H9 (cell line): Measurements from ENCODE around the gene AFAP1. TPM values are rescaled to one million over a fixed set of nuclear protein-coding genes. Genes with fewer than 3 reads are reported as not detected.

Source experiments
- DNase-seq: peaks from one replicate; pipeline ENCODE4 v3.0.0-alpha.2; 2017
- H2AFZ ChIP-seq: one replicate; pipeline ENCODE4 v1.6.1; 2013; ENCODE audit warnings: mild to moderate bottlenecking, low read length, control low read depth, moderate library complexity
- H2AK5ac ChIP-seq: 2 replicates; pipeline ENCODE4 v1.6.1; 2013; ENCODE audit warnings: low read length, control low read depth, mixed read lengths; ENCODE audit not compliant: insufficient read length
- H2BK120ac ChIP-seq: one replicate; pipeline ENCODE4 v1.6.1; 2013; ENCODE audit warnings: low read depth, mild to moderate bottlenecking, low read length, control low read depth, inconsistent platforms; ENCODE audit not compliant: poor library complexity, severe bottlenecking
- H2BK12ac ChIP-seq: 2 replicates; pipeline ENCODE4 v1.6.1; 2013; ENCODE audit warnings: low read length, control low read depth, mixed read lengths, low read depth; ENCODE audit not compliant: insufficient read length
- H2BK15ac ChIP-seq: 2 replicates; pipeline ENCODE4 v1.6.1; 2013; ENCODE audit warnings: low read depth, low read length, control low read depth
- H2BK20ac ChIP-seq: one replicate; pipeline ENCODE4 v1.6.1; 2013; ENCODE audit warnings: low read depth, mild to moderate bottlenecking, low read length, control low read depth, inconsistent platforms; ENCODE audit not compliant: poor library complexity, severe bottlenecking
- H2BK5ac ChIP-seq: 2 replicates; pipeline ENCODE4 v1.6.1; 2013; ENCODE audit warnings: low read length, control low read depth, mixed read lengths; ENCODE audit not compliant: insufficient read length
- H3K14ac ChIP-seq: 2 replicates; pipeline ENCODE4 v1.6.1; 2013; ENCODE audit warnings: low read length, control low read depth; ENCODE audit not compliant: insufficient read depth
- H3K18ac ChIP-seq: 2 replicates; pipeline ENCODE4 v1.6.1; 2013; ENCODE audit warnings: low read depth, mild to moderate bottlenecking, mixed read lengths, low read length, control low read depth; ENCODE audit not compliant: insufficient read length
- H3K23ac ChIP-seq: 2 replicates; pipeline ENCODE4 v1.6.1; 2013; ENCODE audit warnings: low read length, control low read depth, mixed read lengths, low read depth; ENCODE audit not compliant: insufficient read length
- H3K23me2 ChIP-seq: 2 replicates; pipeline ENCODE4 v1.6.1; 2013; ENCODE audit warnings: low read depth, mild to moderate bottlenecking, mixed read lengths, low read length, control low read depth; ENCODE audit not compliant: insufficient read length, poor library complexity, severe bottlenecking
- H3K27ac ChIP-seq: 2 replicates; pipeline ENCODE4 v1.5.1; 2013; ENCODE audit warnings: low read length, control low read depth, mixed read lengths, low read depth; ENCODE audit not compliant: insufficient read length
- H3K27me3 ChIP-seq: 2 replicates; pipeline ENCODE4 v1.6.1; 2013; ENCODE audit warnings: low read length, control low read depth, inconsistent platforms; ENCODE audit not compliant: insufficient read depth
- H3K4ac ChIP-seq: 2 replicates; pipeline ENCODE4 v1.6.1; 2013; ENCODE audit warnings: low read depth, mild to moderate bottlenecking, control low read depth, inconsistent platforms, low read length, moderate library complexity
- H3K4me1 ChIP-seq: 2 replicates; pipeline ENCODE4 v1.6.1; 2013; ENCODE audit warnings: low read length, control low read depth, inconsistent platforms; ENCODE audit not compliant: insufficient read depth
- H3K4me2 ChIP-seq: 2 replicates; pipeline ENCODE4 v1.6.1; 2013; ENCODE audit warnings: low read length, control low read depth, mixed read lengths; ENCODE audit not compliant: insufficient read length, insufficient read depth
- H3K56ac ChIP-seq: 2 replicates; pipeline ENCODE4 v1.6.1; 2013; ENCODE audit warnings: low read depth, mild to moderate bottlenecking, mixed read lengths, low read length, control low read depth; ENCODE audit not compliant: insufficient read length
- H3K79me1 ChIP-seq: 2 replicates; pipeline ENCODE4 v1.6.1; 2013; ENCODE audit warnings: low read depth, mild to moderate bottlenecking, moderate library complexity, low read length, control low read depth, inconsistent platforms; ENCODE audit not compliant: insufficient read depth, poor library complexity, severe bottlenecking
- H3K79me2 ChIP-seq: 2 replicates; pipeline ENCODE4 v1.6.1; 2013; ENCODE audit warnings: low read length, control low read depth, inconsistent platforms; ENCODE audit not compliant: insufficient read depth
- H3K9ac ChIP-seq: 2 replicates; pipeline ENCODE4 v1.6.1; 2013; ENCODE audit warnings: low read length, control low read depth, mixed read lengths; ENCODE audit not compliant: insufficient read length; ENCODE audit errors: extremely low read depth
- H3K9me3 ChIP-seq: one replicate; pipeline ENCODE4 v1.6.1; 2013; ENCODE audit warnings: low read depth, low read length, inconsistent platforms; ENCODE audit not compliant: control insufficient read depth
- H3T11ph ChIP-seq: one replicate; pipeline ENCODE4 v1.6.1; 2013; ENCODE audit warnings: mild to moderate bottlenecking, low read length, control low read depth, inconsistent platforms
- H4K20me1 ChIP-seq: one replicate; pipeline ENCODE4 v1.6.1; 2013; ENCODE audit not compliant: control insufficient read depth, insufficient read length, insufficient read depth
- H4K5ac ChIP-seq: 2 replicates; pipeline ENCODE4 v1.6.1; 2013; ENCODE audit warnings: low read depth, mild to moderate bottlenecking, mixed read lengths, low read length, control low read depth; ENCODE audit not compliant: insufficient read length
- H4K8ac ChIP-seq: replicated peaks from 2 replicates; pipeline ENCODE4 v1.6.1; 2013; ENCODE audit warnings: low read length, control low read depth, mixed read lengths, low read depth; ENCODE audit not compliant: insufficient read length
- H4K91ac ChIP-seq: 2 replicates; pipeline ENCODE4 v1.6.1; 2013; ENCODE audit warnings: low read depth, mild to moderate bottlenecking, moderate library complexity, mixed read lengths, low read length, control low read depth; ENCODE audit not compliant: insufficient read length
- H3K27ac Mint-ChIP-seq, 3 experiments: 2 replicates in 2 of 3; 3 replicates in 1 of 3; pipeline ENCODE4 v1.8.0; 2020 to 2021; ENCODE audit warnings: mixed read lengths in 3 of 3, mild to moderate bottlenecking in 1 of 3, moderate library complexity in 1 of 3
- H3K27me3 Mint-ChIP-seq: 2 replicates; pipeline ENCODE4 v1.8.0; 2021; ENCODE audit warnings: low read depth, mild to moderate bottlenecking, moderate library complexity, mixed read lengths
- H3K36me3 Mint-ChIP-seq, 3 experiments: 2 replicates in 2 of 3; 3 replicates in 1 of 3; pipeline ENCODE4 v1.8.0; 2020 to 2021; ENCODE audit warnings: low read depth in 3 of 3, mixed read lengths in 3 of 3; ENCODE audit not compliant: insufficient read depth in 1 of 3
- H3K4me1 Mint-ChIP-seq, 2 experiments: 2 replicates each; pipeline ENCODE4 v1.8.0; 2020; ENCODE audit warnings: mixed read lengths in 2 of 2
- H3K4me3 Mint-ChIP-seq, 2 experiments: 2 replicates in 1 of 2; 3 replicates in 1 of 2; pipeline ENCODE4 v1.8.0; 2020 to 2021; ENCODE audit warnings: mild to moderate bottlenecking in 2 of 2, mixed read lengths in 2 of 2, moderate library complexity in 1 of 2
- H3K9me3 Mint-ChIP-seq, 2 experiments: 2 replicates in 1 of 2; 3 replicates in 1 of 2; pipeline ENCODE4 v1.8.0; 2020; ENCODE audit warnings: mild to moderate bottlenecking in 2 of 2, mixed read lengths in 2 of 2, moderate library complexity in 1 of 2
- WGBS: extraction: QIAGEN DNeasy Blood & Tissue Kit; methylation state at CpG from one replicate; pipeline ENCODE4 v1.1.7; 2013; ENCODE audit warnings: missing lambda C conversion rate, low lambda C conversion rate, mixed read lengths; ENCODE audit not compliant: insufficient read length; ENCODE audit errors: extremely low coverage; 5-methylcytosine and 5-hydroxymethylcytosine counted together
- total RNA-seq: library from RNA; stranded (reverse); gene quantifications from 2 replicates; pipeline ENCODE4 v1.2.1, GENCODE V29; 2021
- TF ChIP-seq, protein P1 (sequence below): fragments of 200-600 bp; sonication (generic); conservative IDR thresholded peaks from 3 replicates; pipeline ENCODE4 v1.8.0; 2021; ENCODE audit warnings: antibody characterized with exemption, mild to moderate bottlenecking

The AFAP1 gene
- total RNA-seq, 1 experiment from 2014 or later, result 6.5 TPM

DNA sequence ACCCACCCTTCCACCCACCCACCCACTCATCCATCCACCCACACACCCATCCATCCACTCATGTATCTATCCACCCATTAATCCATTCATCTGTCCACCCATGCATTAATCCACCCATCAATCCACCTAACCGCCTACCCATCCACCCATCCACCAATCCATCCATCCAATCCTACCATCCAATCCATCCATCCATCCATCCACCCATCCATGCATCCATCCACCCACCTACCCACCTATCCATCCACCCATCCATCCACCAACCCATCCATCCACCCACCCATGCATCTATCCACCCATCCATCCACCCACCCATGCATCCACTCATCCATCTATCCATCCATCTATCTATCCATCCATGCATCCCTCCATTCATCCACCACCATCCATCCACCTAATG is 34.8 kb upstream of the AFAP1 start:
- Histone ChIP-seq H3K27ac (no peak overlapping the region), H3K4me2 (no peak overlapping the region), H3K23me2 (no peaks in the 10 kb centered on the region), H3K4ac (no peak overlapping the region), H3K27me3 (no peaks in the 10 kb centered on the region), H3K9me3 (no peaks in the 10 kb centered on the region), H2BK5ac (no peak overlapping the region), H3K14ac (no peak overlapping the region), H3K4me1 (peaks cover 8% of the 10 kb centered on the region; the same call in 1 of the 2 replicates), H2BK15ac (no peak overlapping the region), H3K18ac (no peak overlapping the region), H2BK120ac (no peak overlapping the region), H2AK5ac (no peak overlapping the region), H2BK20ac (no peak overlapping the region), H3K9ac (no peak overlapping the region), H4K5ac (no peak overlapping the region), H4K91ac (no peak overlapping the region), H3K79me1 (no peaks in the 10 kb centered on the region), H2BK12ac (no peak overlapping the region), H4K20me1 (peaks cover 2% of the 10 kb centered on the region), H4K8ac (no peak overlapping the region), H3K56ac (no peak overlapping the region), H2AFZ (no peak overlapping the region), H3K23ac (no peak overlapping the region), H3T11ph (no peak overlapping the region), H3K79me2 (no peaks in the 10 kb centered on the region)
- no peaks in the 10 kb centered on the region; a peak in 1 of 5 replicates for H3K9me3 Mint-ChIP-seq
- no peak overlapping the region for H3K27ac Mint-ChIP-seq
- peaks cover 35 to 41% of the 10 kb centered on the region in 2 experiments for H3K4me1 Mint-ChIP-seq
- no peaks in the 10 kb centered on the region for H3K27me3 Mint-ChIP-seq
- H3K4me3 Mint-ChIP-seq, result no peak overlapping the region
- H3K36me3 Mint-ChIP-seq, result no peaks in the 10 kb centered on the region; a peak in 1 of 7 replicates
- WGBS, result no CpG with 5 or more reads among the region's 1 CpG
- TF ChIP-seq, protein P1, sequence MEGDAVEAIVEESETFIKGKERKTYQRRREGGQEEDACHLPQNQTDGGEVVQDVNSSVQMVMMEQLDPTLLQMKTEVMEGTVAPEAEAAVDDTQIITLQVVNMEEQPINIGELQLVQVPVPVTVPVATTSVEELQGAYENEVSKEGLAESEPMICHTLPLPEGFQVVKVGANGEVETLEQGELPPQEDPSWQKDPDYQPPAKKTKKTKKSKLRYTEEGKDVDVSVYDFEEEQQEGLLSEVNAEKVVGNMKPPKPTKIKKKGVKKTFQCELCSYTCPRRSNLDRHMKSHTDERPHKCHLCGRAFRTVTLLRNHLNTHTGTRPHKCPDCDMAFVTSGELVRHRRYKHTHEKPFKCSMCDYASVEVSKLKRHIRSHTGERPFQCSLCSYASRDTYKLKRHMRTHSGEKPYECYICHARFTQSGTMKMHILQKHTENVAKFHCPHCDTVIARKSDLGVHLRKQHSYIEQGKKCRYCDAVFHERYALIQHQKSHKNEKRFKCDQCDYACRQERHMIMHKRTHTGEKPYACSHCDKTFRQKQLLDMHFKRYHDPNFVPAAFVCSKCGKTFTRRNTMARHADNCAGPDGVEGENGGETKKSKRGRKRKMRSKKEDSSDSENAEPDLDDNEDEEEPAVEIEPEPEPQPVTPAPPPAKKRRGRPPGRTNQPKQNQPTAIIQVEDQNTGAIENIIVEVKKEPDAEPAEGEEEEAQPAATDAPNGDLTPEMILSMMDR, result no peak
- no peak for DNase-seq
